ENCODE results near the gene EFHC1.

Gene EFHC1

DNA sequence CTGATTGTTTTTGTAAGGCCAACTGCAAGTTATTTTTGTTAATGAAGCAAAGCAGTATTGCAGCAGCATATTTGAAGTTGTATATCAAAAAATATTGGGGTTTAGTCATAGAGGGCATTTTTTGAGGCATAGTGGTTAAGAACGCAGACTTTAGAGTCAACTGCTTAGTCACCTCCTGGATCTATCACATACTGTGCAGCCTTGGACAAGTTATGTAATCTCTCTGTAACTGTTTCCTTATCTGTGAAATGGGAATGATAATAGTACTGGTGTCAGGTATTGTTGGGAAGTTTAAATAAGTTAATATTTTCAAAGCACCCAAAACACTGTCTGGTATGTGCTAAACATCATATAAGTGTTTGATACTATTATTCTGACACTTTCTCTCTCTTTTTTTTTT, 27.2 kb upstream of the EFHC1 start:
- Histone ChIP-seq H3K9me3 (ENCODE audit: control insufficient read depth, insufficient read depth, low read length) (no peaks in the 10 kb centered on the region), H3K4me3 (ENCODE audit: low read length) (no peak overlapping the region), H3K4me1 (ENCODE audit: control insufficient read depth, low read length) (peaks cover 12% of the 10 kb centered on the region), H4K20me1 (ENCODE audit: control insufficient read depth, insufficient read depth, low read depth, low read length) (no peaks in the 10 kb centered on the region), H3F3A (ENCODE audit: control insufficient read depth, insufficient read depth) (no peaks in the 10 kb centered on the region), H3K4me2 (ENCODE audit: low read length) (no peak overlapping the region), H3K9me2 (replicated peaks; ENCODE audit: control insufficient read depth, low read length) (no peaks in the 10 kb centered on the region), H3K27ac (ENCODE audit: low read depth, low read length) (no peak overlapping the region), H3K79me2 (ENCODE audit: control insufficient read depth, low read length) (no peaks in the 10 kb centered on the region), H3K36me3 (ENCODE audit: control insufficient read depth, low read length) (no peaks in the 10 kb centered on the region), H3K27me3 (ENCODE audit: control insufficient read depth, low read length) (peaks cover 5% of the 10 kb centered on the region; the same call in 1 of the 2 replicates)
- TF ChIP-seq, protein P1, sequence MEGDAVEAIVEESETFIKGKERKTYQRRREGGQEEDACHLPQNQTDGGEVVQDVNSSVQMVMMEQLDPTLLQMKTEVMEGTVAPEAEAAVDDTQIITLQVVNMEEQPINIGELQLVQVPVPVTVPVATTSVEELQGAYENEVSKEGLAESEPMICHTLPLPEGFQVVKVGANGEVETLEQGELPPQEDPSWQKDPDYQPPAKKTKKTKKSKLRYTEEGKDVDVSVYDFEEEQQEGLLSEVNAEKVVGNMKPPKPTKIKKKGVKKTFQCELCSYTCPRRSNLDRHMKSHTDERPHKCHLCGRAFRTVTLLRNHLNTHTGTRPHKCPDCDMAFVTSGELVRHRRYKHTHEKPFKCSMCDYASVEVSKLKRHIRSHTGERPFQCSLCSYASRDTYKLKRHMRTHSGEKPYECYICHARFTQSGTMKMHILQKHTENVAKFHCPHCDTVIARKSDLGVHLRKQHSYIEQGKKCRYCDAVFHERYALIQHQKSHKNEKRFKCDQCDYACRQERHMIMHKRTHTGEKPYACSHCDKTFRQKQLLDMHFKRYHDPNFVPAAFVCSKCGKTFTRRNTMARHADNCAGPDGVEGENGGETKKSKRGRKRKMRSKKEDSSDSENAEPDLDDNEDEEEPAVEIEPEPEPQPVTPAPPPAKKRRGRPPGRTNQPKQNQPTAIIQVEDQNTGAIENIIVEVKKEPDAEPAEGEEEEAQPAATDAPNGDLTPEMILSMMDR (IDR thresholded peaks at IDR 0.05; ENCODE audit: low read depth, low read length, poor library complexity, severe bottlenecking) = no peak
- no peak for TF ChIP-seq EZH2phosphoT487 (IDR thresholded peaks at IDR 0.05; ENCODE audit: borderline replicate concordance, low read length)

DNA sequence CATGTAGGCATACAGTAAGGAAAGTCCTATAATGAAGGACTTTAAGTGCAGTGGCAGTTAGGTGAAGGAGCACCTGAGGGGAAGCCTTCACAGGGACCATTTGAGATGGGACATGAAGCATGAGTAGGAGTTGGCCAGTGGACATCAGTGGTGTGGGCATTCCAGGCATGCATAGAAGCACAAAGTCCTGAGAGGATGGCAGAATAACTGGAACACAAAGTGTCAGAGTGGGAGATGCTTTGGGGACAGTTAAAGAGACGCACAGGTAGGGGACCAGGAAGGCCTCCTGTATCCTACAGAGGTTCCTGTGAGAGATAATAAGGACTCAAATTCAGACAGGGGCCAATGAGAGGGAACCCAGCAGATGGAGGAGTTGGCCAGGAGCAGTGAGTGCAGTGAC, 26.4 kb upstream of the EFHC1 start:
- H3F3A ChIP-seq (ENCODE audit: control insufficient read depth, insufficient read depth) = no peaks in the 10 kb centered on the region
- no peaks in the 10 kb centered on the region for H3K36me3 ChIP-seq (ENCODE audit: control insufficient read depth, low read length)
- H3K4me2 ChIP-seq (ENCODE audit: low read length) = no peak overlapping the region
- H3K79me2 ChIP-seq (ENCODE audit: control insufficient read depth, low read length) = no peaks in the 10 kb centered on the region
- peaks cover 12% of the 10 kb centered on the region for H3K4me1 ChIP-seq (ENCODE audit: control insufficient read depth, low read length)
- H4K20me1 ChIP-seq (ENCODE audit: control insufficient read depth, insufficient read depth, low read depth, low read length) = no peaks in the 10 kb centered on the region
- H3K9me2 ChIP-seq (replicated peaks; ENCODE audit: control insufficient read depth, low read length) = no peaks in the 10 kb centered on the region
- H3K9me3 ChIP-seq (ENCODE audit: control insufficient read depth, insufficient read depth, low read length) = no peaks in the 10 kb centered on the region
- H3K27ac ChIP-seq (ENCODE audit: low read depth, low read length) = no peak overlapping the region
- TF ChIP-seq EZH2phosphoT487 (IDR thresholded peaks at IDR 0.05; ENCODE audit: borderline replicate concordance, low read length) = no peak
- TF ChIP-seq, protein P1 (IDR thresholded peaks at IDR 0.05; ENCODE audit: low read depth, low read length, poor library complexity, severe bottlenecking) = no peak
- H3K4me3 ChIP-seq (ENCODE audit: low read length) = no peak overlapping the region
- H3K27me3 ChIP-seq (ENCODE audit: control insufficient read depth, low read length) = peaks cover 4% of the 10 kb centered on the region; the same call in 1 of the 2 replicates

DNA sequence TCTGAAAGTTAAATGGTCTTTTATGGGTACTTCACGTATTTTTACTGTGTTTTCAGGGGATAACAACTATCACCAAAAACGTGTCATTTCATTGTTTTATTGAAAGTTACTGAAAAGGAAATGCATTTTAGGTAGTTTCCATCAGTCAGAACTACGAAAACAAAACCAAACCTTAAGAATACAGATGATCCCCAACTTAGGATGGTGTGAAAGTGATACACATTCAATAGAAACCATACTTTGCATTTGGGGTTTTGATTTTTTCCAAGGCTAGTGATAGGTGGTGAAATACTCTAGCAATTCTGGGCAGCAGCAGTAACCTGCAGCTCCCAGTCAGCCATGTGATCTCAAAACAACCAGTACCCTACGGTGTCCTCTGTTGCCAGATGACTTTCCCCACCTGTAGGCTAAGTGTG, 25.9 kb upstream of the EFHC1 start:
- Histone ChIP-seq H3F3A (ENCODE audit: control insufficient read depth, insufficient read depth) (no peaks in the 10 kb centered on the region), H3K4me2 (ENCODE audit: low read length) (no peak overlapping the region), H3K4me1 (ENCODE audit: control insufficient read depth, low read length) (peaks cover 12% of the 10 kb centered on the region), H3K27me3 (ENCODE audit: control insufficient read depth, low read length) (no peaks in the 10 kb centered on the region), H3K9me2 (replicated peaks; ENCODE audit: control insufficient read depth, low read length) (no peaks in the 10 kb centered on the region), H4K20me1 (ENCODE audit: control insufficient read depth, insufficient read depth, low read depth, low read length) (no peaks in the 10 kb centered on the region), H3K9me3 (ENCODE audit: control insufficient read depth, insufficient read depth, low read length) (no peaks in the 10 kb centered on the region), H3K4me3 (ENCODE audit: low read length) (no peak overlapping the region), H3K79me2 (ENCODE audit: control insufficient read depth, low read length) (no peaks in the 10 kb centered on the region), H3K27ac (ENCODE audit: low read depth, low read length) (no peak overlapping the region), H3K36me3 (ENCODE audit: control insufficient read depth, low read length) (no peaks in the 10 kb centered on the region)
- TF ChIP-seq EZH2phosphoT487 (IDR thresholded peaks at IDR 0.05; ENCODE audit: borderline replicate concordance, low read length) = no peak
- TF ChIP-seq, protein P1 (IDR thresholded peaks at IDR 0.05; ENCODE audit: low read depth, low read length, poor library complexity, severe bottlenecking) = no peak

Data from DOHH2 (cell line).